H9 (cell line): ENCODE results near the gene FHIT. TPM values are rescaled to one million over a fixed set of nuclear protein-coding genes. Genes with fewer than 3 reads are reported as not detected.
A peak's percentile ranks its signal among the peaks of the same experiment; 100 is the strongest.

Experiments
- DNase-seq: peaks from one replicate; pipeline ENCODE4 v3.0.0-alpha.2; 2017
- H2AFZ ChIP-seq: one replicate; pipeline ENCODE4 v1.6.1; 2013; ENCODE audit warnings: mild to moderate bottlenecking, low read length, control low read depth, moderate library complexity
- H2AK5ac ChIP-seq: 2 replicates; pipeline ENCODE4 v1.6.1; 2013; ENCODE audit warnings: low read length, control low read depth, mixed read lengths; ENCODE audit not compliant: insufficient read length
- H2BK120ac ChIP-seq: one replicate; pipeline ENCODE4 v1.6.1; 2013; ENCODE audit warnings: low read depth, mild to moderate bottlenecking, low read length, control low read depth, inconsistent platforms; ENCODE audit not compliant: poor library complexity, severe bottlenecking
- H2BK12ac ChIP-seq: 2 replicates; pipeline ENCODE4 v1.6.1; 2013; ENCODE audit warnings: low read length, control low read depth, mixed read lengths, low read depth; ENCODE audit not compliant: insufficient read length
- H2BK15ac ChIP-seq: 2 replicates; pipeline ENCODE4 v1.6.1; 2013; ENCODE audit warnings: low read depth, low read length, control low read depth
- H2BK20ac ChIP-seq: one replicate; pipeline ENCODE4 v1.6.1; 2013; ENCODE audit warnings: low read depth, mild to moderate bottlenecking, low read length, control low read depth, inconsistent platforms; ENCODE audit not compliant: poor library complexity, severe bottlenecking
- H2BK5ac ChIP-seq: 2 replicates; pipeline ENCODE4 v1.6.1; 2013; ENCODE audit warnings: low read length, control low read depth, mixed read lengths; ENCODE audit not compliant: insufficient read length
- H3K14ac ChIP-seq: 2 replicates; pipeline ENCODE4 v1.6.1; 2013; ENCODE audit warnings: low read length, control low read depth; ENCODE audit not compliant: insufficient read depth
- H3K18ac ChIP-seq: 2 replicates; pipeline ENCODE4 v1.6.1; 2013; ENCODE audit warnings: low read depth, mild to moderate bottlenecking, mixed read lengths, low read length, control low read depth; ENCODE audit not compliant: insufficient read length
- H3K23ac ChIP-seq: 2 replicates; pipeline ENCODE4 v1.6.1; 2013; ENCODE audit warnings: low read length, control low read depth, mixed read lengths, low read depth; ENCODE audit not compliant: insufficient read length
- H3K23me2 ChIP-seq: 2 replicates; pipeline ENCODE4 v1.6.1; 2013; ENCODE audit warnings: low read depth, mild to moderate bottlenecking, mixed read lengths, low read length, control low read depth; ENCODE audit not compliant: insufficient read length, poor library complexity, severe bottlenecking
- H3K27ac ChIP-seq: 2 replicates; pipeline ENCODE4 v1.5.1; 2013; ENCODE audit warnings: low read length, control low read depth, mixed read lengths, low read depth; ENCODE audit not compliant: insufficient read length
- H3K27me3 ChIP-seq: 2 replicates; pipeline ENCODE4 v1.6.1; 2013; ENCODE audit warnings: low read length, control low read depth, inconsistent platforms; ENCODE audit not compliant: insufficient read depth
- H3K4ac ChIP-seq: 2 replicates; pipeline ENCODE4 v1.6.1; 2013; ENCODE audit warnings: low read depth, mild to moderate bottlenecking, control low read depth, inconsistent platforms, low read length, moderate library complexity
- H3K4me1 ChIP-seq: 2 replicates; pipeline ENCODE4 v1.6.1; 2013; ENCODE audit warnings: low read length, control low read depth, inconsistent platforms; ENCODE audit not compliant: insufficient read depth
- H3K4me2 ChIP-seq: 2 replicates; pipeline ENCODE4 v1.6.1; 2013; ENCODE audit warnings: low read length, control low read depth, mixed read lengths; ENCODE audit not compliant: insufficient read length, insufficient read depth
- H3K56ac ChIP-seq: 2 replicates; pipeline ENCODE4 v1.6.1; 2013; ENCODE audit warnings: low read depth, mild to moderate bottlenecking, mixed read lengths, low read length, control low read depth; ENCODE audit not compliant: insufficient read length
- H3K79me1 ChIP-seq: 2 replicates; pipeline ENCODE4 v1.6.1; 2013; ENCODE audit warnings: low read depth, mild to moderate bottlenecking, moderate library complexity, low read length, control low read depth, inconsistent platforms; ENCODE audit not compliant: insufficient read depth, poor library complexity, severe bottlenecking
- H3K79me2 ChIP-seq: 2 replicates; pipeline ENCODE4 v1.6.1; 2013; ENCODE audit warnings: low read length, control low read depth, inconsistent platforms; ENCODE audit not compliant: insufficient read depth
- H3K9ac ChIP-seq: 2 replicates; pipeline ENCODE4 v1.6.1; 2013; ENCODE audit warnings: low read length, control low read depth, mixed read lengths; ENCODE audit not compliant: insufficient read length; ENCODE audit errors: extremely low read depth
- H3K9me3 ChIP-seq: one replicate; pipeline ENCODE4 v1.6.1; 2013; ENCODE audit warnings: low read depth, low read length, inconsistent platforms; ENCODE audit not compliant: control insufficient read depth
- H3T11ph ChIP-seq: one replicate; pipeline ENCODE4 v1.6.1; 2013; ENCODE audit warnings: mild to moderate bottlenecking, low read length, control low read depth, inconsistent platforms
- H4K20me1 ChIP-seq: one replicate; pipeline ENCODE4 v1.6.1; 2013; ENCODE audit not compliant: control insufficient read depth, insufficient read length, insufficient read depth
- H4K5ac ChIP-seq: 2 replicates; pipeline ENCODE4 v1.6.1; 2013; ENCODE audit warnings: low read depth, mild to moderate bottlenecking, mixed read lengths, low read length, control low read depth; ENCODE audit not compliant: insufficient read length
- H4K8ac ChIP-seq: replicated peaks from 2 replicates; pipeline ENCODE4 v1.6.1; 2013; ENCODE audit warnings: low read length, control low read depth, mixed read lengths, low read depth; ENCODE audit not compliant: insufficient read length
- H4K91ac ChIP-seq: 2 replicates; pipeline ENCODE4 v1.6.1; 2013; ENCODE audit warnings: low read depth, mild to moderate bottlenecking, moderate library complexity, mixed read lengths, low read length, control low read depth; ENCODE audit not compliant: insufficient read length
- H3K27ac Mint-ChIP-seq, 3 experiments: 2 replicates in 2 of 3; 3 replicates in 1 of 3; pipeline ENCODE4 v1.8.0; 2020 to 2021; ENCODE audit warnings: mixed read lengths in 3 of 3, mild to moderate bottlenecking in 1 of 3, moderate library complexity in 1 of 3
- H3K27me3 Mint-ChIP-seq: 2 replicates; pipeline ENCODE4 v1.8.0; 2021; ENCODE audit warnings: low read depth, mild to moderate bottlenecking, moderate library complexity, mixed read lengths
- H3K36me3 Mint-ChIP-seq, 3 experiments: 2 replicates in 2 of 3; 3 replicates in 1 of 3; pipeline ENCODE4 v1.8.0; 2020 to 2021; ENCODE audit warnings: low read depth in 3 of 3, mixed read lengths in 3 of 3; ENCODE audit not compliant: insufficient read depth in 1 of 3
- H3K4me1 Mint-ChIP-seq, 2 experiments: 2 replicates each; pipeline ENCODE4 v1.8.0; 2020; ENCODE audit warnings: mixed read lengths in 2 of 2
- H3K4me3 Mint-ChIP-seq, 2 experiments: 2 replicates in 1 of 2; 3 replicates in 1 of 2; pipeline ENCODE4 v1.8.0; 2020 to 2021; ENCODE audit warnings: mild to moderate bottlenecking in 2 of 2, mixed read lengths in 2 of 2, moderate library complexity in 1 of 2
- H3K9me3 Mint-ChIP-seq, 2 experiments: 2 replicates in 1 of 2; 3 replicates in 1 of 2; pipeline ENCODE4 v1.8.0; 2020; ENCODE audit warnings: mild to moderate bottlenecking in 2 of 2, mixed read lengths in 2 of 2, moderate library complexity in 1 of 2
- CTCF ChIP-seq: fragments of 200-600 bp; sonication (generic); conservative IDR thresholded peaks from 3 replicates; pipeline ENCODE4 v1.8.0; 2021; ENCODE audit warnings: antibody characterized with exemption, mild to moderate bottlenecking
- WGBS: extraction: QIAGEN DNeasy Blood & Tissue Kit; methylation state at CpG from one replicate; pipeline ENCODE4 v1.1.7; 2013; ENCODE audit warnings: missing lambda C conversion rate, low lambda C conversion rate, mixed read lengths; ENCODE audit not compliant: insufficient read length; ENCODE audit errors: extremely low coverage; 5-methylcytosine and 5-hydroxymethylcytosine counted together
- total RNA-seq: library from RNA; stranded (reverse); gene quantifications from 2 replicates; pipeline ENCODE4 v1.2.1, GENCODE V29; 2021

Gene FHIT
- total RNA-seq, 1 experiment from 2014 or later, result 3.0 TPM

DNA sequence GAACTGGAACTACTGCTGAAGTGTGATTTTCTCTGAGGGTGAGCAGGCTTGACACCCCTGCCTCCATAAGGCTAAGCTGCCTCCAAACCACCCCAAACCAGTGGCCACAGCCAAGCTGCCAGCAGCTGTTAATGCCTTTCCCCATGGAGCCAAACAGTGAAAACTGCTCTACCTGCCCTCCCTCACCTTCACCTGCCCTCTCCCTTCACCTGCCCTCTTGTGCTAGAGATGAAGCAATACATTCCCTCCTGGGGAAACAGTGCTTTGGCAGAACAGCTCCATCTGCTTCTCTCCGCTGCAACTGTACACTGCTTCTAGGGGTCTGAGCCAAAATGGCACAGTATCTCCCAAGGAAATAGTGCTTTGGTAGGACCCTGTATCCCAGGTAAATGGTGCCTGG, 374.1 kb downstream of the FHIT start:
- Histone ChIP-seq H2BK120ac (no peak overlapping the region), H3K27me3 (no peaks in the 10 kb centered on the region), H2BK15ac (no peak overlapping the region), H2AFZ (no peak overlapping the region), H3K4me2 (no peak overlapping the region), H4K91ac (no peak overlapping the region), H3K14ac (peak overlapping the region; percentile 6), H3K4me1 (no peaks in the 10 kb centered on the region), H4K5ac (peak overlapping the region; percentile 21), H3K79me1 (no peaks in the 10 kb centered on the region), H3K23me2 (no peaks in the 10 kb centered on the region), H3K9me3 (no peaks in the 10 kb centered on the region), H3K27ac (no peak overlapping the region), H4K20me1 (no peaks in the 10 kb centered on the region), H2BK5ac (no peak overlapping the region), H3K18ac (no peak overlapping the region), H4K8ac (peak overlapping the region; percentile 62), H3K23ac (no peak overlapping the region), H3K56ac (no peak overlapping the region), H2BK12ac (peak overlapping the region; percentile 51), H3T11ph (no peak overlapping the region), H3K79me2 (no peaks in the 10 kb centered on the region), H2AK5ac (no peak overlapping the region), H3K4ac (no peak overlapping the region), H2BK20ac (no peak overlapping the region), H3K9ac (no peak overlapping the region)
- H3K4me1 Mint-ChIP-seq, result peaks cover 15 to 17% of the 10 kb centered on the region in 2 experiments
- peaks cover 20 to 21% of the 10 kb centered on the region in 2 experiments; a peak in 4 of 5 replicates for H3K9me3 Mint-ChIP-seq
- no CpG with 5 or more reads among the region's 1 CpG for WGBS
- 0 out of 3 replicates have a peak, but pooled peaks have one; percentile 14 for TF ChIP-seq CTCF
- peaks cover 5 to 30% (median 11%) of the 10 kb centered on the region in 3 experiments for H3K36me3 Mint-ChIP-seq
- no peak overlapping the region for H3K4me3 Mint-ChIP-seq
- H3K27ac Mint-ChIP-seq, result peak overlapping the region; percentile 33 to 53 (median 46); a peak in 4 of 7 replicates
- DNase-seq, result peak; percentile 28
- no peaks in the 10 kb centered on the region for H3K27me3 Mint-ChIP-seq
